Kidney epithelial cell (primary cell): Measurements from ENCODE around the gene GHR. TPM values are rescaled to one million over a fixed set of nuclear protein-coding genes. Genes with fewer than 3 reads are reported as not detected.

Source experiments
- DNase-seq: peaks from one replicate; pipeline ENCODE4 v3.0.0-alpha.2; 2010; ENCODE audit warnings: low read depth
- H3K27me3 ChIP-seq: 2 replicates; pipeline ENCODE4 v1.6.0; 2011; ENCODE audit warnings: low read length; ENCODE audit not compliant: control insufficient read depth, insufficient read depth
- H3K36me3 ChIP-seq: 2 replicates; pipeline ENCODE4 v1.5.1; 2011; ENCODE audit warnings: low read length; ENCODE audit not compliant: control insufficient read depth, insufficient read depth
- H3K4me3 ChIP-seq: 2 replicates; pipeline ENCODE4 v1.5.1; 2011; ENCODE audit warnings: low read depth, mild to moderate bottlenecking, control low read depth, low read length
- CTCF ChIP-seq: IDR thresholded peaks from 2 replicates; pipeline ENCODE4 v1.5.1; 2011; ENCODE audit warnings: mild to moderate bottlenecking, moderate library complexity, low read length, control low read depth, inconsistent platforms; ENCODE audit not compliant: insufficient read depth, poor library complexity, severe bottlenecking
- total RNA-seq: library from RNA; depleted of rRNA; stranded (reverse); fragments of >200 nt; gene quantifications from 2 replicates; pipeline ENCODE4 v1.2.3, GENCODE V29; 2015

The GHR gene
- total RNA-seq, result 0.63 and 1.2 TPM in 2 replicates

GRCh38 chr5:42423285-42424165, at the start of gene GHR:
TSS of gene GHR (plus strand) at chr5:42423439. CDS start at chr5:42565875, 142,436 bp downstream.
- Histone ChIP-seq H3K4me3 (peak within 1 kb of the TSS; percentile 49), H3K27me3 (peaks cover 11% of the 10 kb centered on the region), H3K36me3 (no peaks in the 10 kb centered on the region)
- TF ChIP-seq CTCF, result peak; percentile 68
- DNase-seq, result peak; percentile 72

- no peak for DNase-seq
- no peak overlapping the region for H3K4me3 ChIP-seq
- no peak for TF ChIP-seq CTCF
- no peaks in the 10 kb centered on the region for H3K27me3 ChIP-seq
- no peaks in the 10 kb centered on the region for H3K36me3 ChIP-seq
Measured at GRCh38 chr5:42374679-42375273, 48.5 kb upstream of the GHR start.

- H3K27me3 ChIP-seq, result no peaks in the 10 kb centered on the region
- TF ChIP-seq CTCF, result no peak
- H3K36me3 ChIP-seq, result no peaks in the 10 kb centered on the region
- no peak overlapping the region for H3K4me3 ChIP-seq
- no peak for DNase-seq
Measured at GRCh38 chr5:42377496-42377895, 45.7 kb upstream of the GHR start.

- H3K27me3 ChIP-seq, result no peaks in the 10 kb centered on the region
- H3K36me3 ChIP-seq, result no peaks in the 10 kb centered on the region
- H3K4me3 ChIP-seq, result no peak overlapping the region
- no peak for DNase-seq
- TF ChIP-seq CTCF, result no peak
Measured at GRCh38 chr5:42381973-42382372, 41.3 kb upstream of the GHR start.

GRCh38 chr5:42387563-42387962, 35.7 kb upstream of the GHR start:
- H3K27me3 ChIP-seq, result no peaks in the 10 kb centered on the region
- no peak overlapping the region for H3K4me3 ChIP-seq

More at GRCh38 chr5:42387563-42387962, 35.7 kb upstream of the GHR start:
- no peak for DNase-seq
- no peak for TF ChIP-seq CTCF
- no peaks in the 10 kb centered on the region for H3K36me3 ChIP-seq
